ENCODE results near the gene PTP4A1. TPM values are rescaled to one million over a fixed set of nuclear protein-coding genes. Genes with fewer than 3 reads are reported as not detected.
A peak's percentile ranks its signal among the peaks of the same experiment; 100 is the strongest.

PTP4A1 gene
- total RNA-seq, 4 donors from 2014 or later, result 12.8 to 58.1 (median 26.5) TPM

- H3K4me3 ChIP-seq (ENCODE audit: low read depth, poor library complexity, severe bottlenecking), result no peak overlapping the region
- TF ChIP-seq POLR2A (IDR thresholded peaks at IDR 0.05), result no peak
- no peak for TF ChIP-seq CTCF (IDR thresholded peaks at IDR 0.05)
- WGBS, 2 donors, result 87 to 94% methylated on average over 7 of the region's 7 CpGs
- no peak for DNase-seq (ENCODE audit: low spot score in 2 of 2)
- intact Hi-C loops (cut with DNase I; ENCODE audit: low total_unique reads), result loop anchor here (10.0 kb wide), 1 partner anchor 248 kb away; no protein-coding TSS in a partner anchor
These were observed 20.6 kb downstream of the PTP4A1 start for GRCh38 chr6:63592886-63593285.

GRCh38 chr6:63597141-63598048 is 25.1 kb downstream of the PTP4A1 start:
- no peak for DNase-seq (ENCODE audit: low spot score in 2 of 2)
- TF ChIP-seq CTCF (IDR thresholded peaks at IDR 0.05) (no peak), POLR2A (IDR thresholded peaks at IDR 0.05) (no peak)
- WGBS, 2 donors, result 43 to 50% methylated on average over 6 of the region's 6 CpGs
- H3K4me3 ChIP-seq (ENCODE audit: low read depth, poor library complexity, severe bottlenecking), result no peak overlapping the region
- intact Hi-C loops (cut with DNase I; ENCODE audit: low total_unique reads), result loop anchor here (10.0 kb wide), 1 partner anchor 253 kb away; no protein-coding TSS in a partner anchor

- peak overlapping the region; percentile 1 for H3K4me3 ChIP-seq (ENCODE audit: low read depth, poor library complexity, severe bottlenecking)
- TF ChIP-seq POLR2A (IDR thresholded peaks at IDR 0.05) (no peak), CTCF (IDR thresholded peaks at IDR 0.05) (peak in 1 of 3 donors; percentile 80)
- WGBS, 2 donors, result 3 to 4% methylated on average over 23 of the region's 23 CpGs
- peak; percentile 66 to 90 for DNase-seq (ENCODE audit: low spot score in 2 of 2)
- intact Hi-C loops (cut with DNase I; ENCODE audit: low total_unique reads), result loop anchor here (10.0 kb wide), 1 partner anchor 254 kb away; no protein-coding TSS in a partner anchor
These were observed 26.1 kb downstream of the PTP4A1 start for GRCh38 chr6:63598049-63599036.

GRCh38 chr6:63599243-63599642 is 27.0 kb downstream of the PTP4A1 start:
- WGBS, 2 donors, result 86 to 90% methylated on average over 7 of the region's 7 CpGs
- DNase-seq (ENCODE audit: low spot score in 2 of 2), result no peak

More at GRCh38 chr6:63599243-63599642, 27.0 kb downstream of the PTP4A1 start:
- no peak for TF ChIP-seq CTCF (IDR thresholded peaks at IDR 0.05)
- TF ChIP-seq POLR2A (IDR thresholded peaks at IDR 0.05), result no peak
- no peak overlapping the region for H3K4me3 ChIP-seq (ENCODE audit: low read depth, poor library complexity, severe bottlenecking)
- intact Hi-C loops (cut with DNase I; ENCODE audit: low total_unique reads), result loop anchor here (10.0 kb wide), 1 partner anchor 254 kb away; no protein-coding TSS in a partner anchor
